GM18858 (cell line): ENCODE measurements around the gene MYADML2.
"Not testable (repeated sequence)": the region's sequence is repeated elsewhere in the genome, so short reads cannot be mapped to it uniquely, and the experiment has no call there.

Experiments
- ATAC-seq: cut with Tn5 transposase; IDR thresholded peaks from one replicate; pipeline ENCODE4 v1.9.1; 2021; ENCODE audit not compliant: unreplicated experiment

Gene MYADML2

DNA sequence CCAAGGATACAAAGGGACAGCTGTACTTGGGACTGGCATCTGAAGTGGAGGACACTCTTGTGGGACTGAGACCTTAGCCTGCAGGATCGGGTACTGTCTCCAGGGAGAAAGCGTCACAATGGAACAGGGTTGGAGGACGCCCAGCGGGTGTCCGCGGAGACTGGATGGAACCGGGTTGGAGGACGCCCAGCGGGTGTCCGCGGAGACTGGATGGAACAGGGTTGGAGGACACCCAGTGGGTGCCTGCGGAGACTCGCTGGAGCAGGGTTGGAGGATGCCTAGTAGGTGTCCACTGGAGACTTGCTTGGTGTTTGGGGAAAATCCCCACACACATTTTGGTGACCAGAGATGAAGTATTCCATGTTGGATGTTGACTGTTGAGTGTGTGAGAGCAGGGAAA lies at the start of gene MYADML2:
TSS of gene MYADML2 (minus strand) at position 45 of the 400 bp plus-strand sequence. CDS start 5,492 bp downstream, outside the sequence.
- ATAC-seq, result no peak

GRCh38 chr17:81996232-81996756 lies 49.3 kb upstream of the MYADML2 start:
- ATAC-seq, result no peak

GRCh38 chr17:81995463-81996231 lies 48.6 kb upstream of the MYADML2 start:
- ATAC-seq, result no peak

- ATAC-seq, result no peak
Observed at GRCh38 chr17:81994593-81995462, 47.8 kb upstream of the MYADML2 start.

DNA sequence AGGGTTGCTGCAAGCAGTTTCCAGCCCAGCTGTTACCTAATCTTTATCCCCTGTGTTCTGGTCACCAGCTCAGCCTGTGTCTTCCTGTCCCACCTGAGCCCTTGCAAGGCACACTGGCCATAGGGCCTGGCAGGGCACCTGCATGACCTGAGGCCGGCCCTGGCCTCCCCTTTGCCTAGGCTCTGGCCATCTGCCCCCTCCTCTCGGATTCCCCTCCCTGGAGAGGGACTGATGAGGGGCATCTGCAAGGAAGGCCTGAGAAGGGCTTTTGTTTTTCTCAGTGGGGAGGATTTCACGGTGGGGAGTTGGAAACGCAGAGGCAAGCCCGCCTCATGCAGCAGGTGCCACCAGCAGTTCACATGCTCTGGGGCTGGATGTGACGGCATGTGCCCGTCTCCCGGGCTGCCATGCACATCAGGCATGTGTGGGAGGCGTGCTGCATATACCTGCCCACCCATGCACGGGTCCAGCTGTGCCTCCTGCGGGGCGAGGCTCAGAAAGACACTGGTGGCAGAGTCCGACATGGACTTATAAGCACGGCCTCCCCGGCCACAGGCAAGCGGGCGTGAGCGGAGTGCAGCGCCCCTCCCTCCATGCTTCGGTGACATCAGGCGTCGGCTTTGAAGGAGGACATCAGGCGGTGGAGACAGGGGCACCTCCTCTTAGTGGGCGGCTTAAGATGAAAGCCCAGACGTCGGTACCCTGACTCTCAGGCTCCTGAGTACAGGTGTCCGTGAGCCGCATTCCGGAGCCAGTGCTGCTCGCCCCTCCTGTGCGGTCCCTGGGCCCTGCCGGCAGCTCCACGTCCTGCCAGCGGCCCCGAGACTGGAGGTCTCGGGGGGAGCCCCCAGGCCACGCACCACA lies 46.9 kb upstream of the MYADML2 start:
- no peak for ATAC-seq

DNA sequence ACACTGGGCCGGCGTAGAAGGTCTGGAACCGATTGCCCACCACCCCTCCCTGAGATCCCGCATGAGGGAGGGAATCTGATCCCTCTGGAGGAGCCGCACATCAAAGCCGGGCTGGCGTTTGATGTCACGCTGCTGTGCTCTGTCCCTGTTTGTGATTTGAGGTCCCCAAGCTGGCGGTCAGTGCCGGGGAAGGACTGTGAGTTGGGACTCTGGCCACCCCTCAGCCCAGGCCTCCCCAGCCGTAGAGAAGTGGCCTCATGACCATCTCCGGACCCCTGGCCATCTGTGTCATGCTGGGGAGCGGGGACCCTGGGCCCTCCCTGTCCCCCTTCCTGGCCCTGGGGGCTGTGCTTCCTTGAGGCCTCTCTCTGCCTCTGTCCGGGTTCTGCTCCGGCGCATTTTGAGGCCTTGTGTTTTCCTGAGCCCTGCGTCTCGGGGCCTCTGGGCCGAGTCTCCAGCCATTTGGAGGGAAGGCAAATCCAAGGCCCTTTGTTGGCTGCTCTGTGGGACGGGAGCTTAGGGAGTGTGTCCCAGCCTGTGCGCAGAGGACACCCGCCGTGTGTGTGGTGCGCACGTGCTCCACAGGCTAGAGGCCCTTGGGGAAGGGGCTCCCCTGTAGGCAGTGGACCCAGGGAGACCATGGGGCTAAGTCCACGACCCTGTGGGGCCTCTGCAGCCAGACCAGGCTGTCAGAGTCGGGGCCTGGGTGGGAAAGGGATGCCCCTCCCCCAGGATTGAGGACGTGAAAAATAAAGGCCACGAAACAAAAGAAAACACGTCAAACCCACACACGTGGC lies 45.5 kb upstream of the MYADML2 start:
- ATAC-seq, result no peak

GRCh38 chr17:81991684-81992305 lies 44.8 kb upstream of the MYADML2 start:
- no peak for ATAC-seq

DNA sequence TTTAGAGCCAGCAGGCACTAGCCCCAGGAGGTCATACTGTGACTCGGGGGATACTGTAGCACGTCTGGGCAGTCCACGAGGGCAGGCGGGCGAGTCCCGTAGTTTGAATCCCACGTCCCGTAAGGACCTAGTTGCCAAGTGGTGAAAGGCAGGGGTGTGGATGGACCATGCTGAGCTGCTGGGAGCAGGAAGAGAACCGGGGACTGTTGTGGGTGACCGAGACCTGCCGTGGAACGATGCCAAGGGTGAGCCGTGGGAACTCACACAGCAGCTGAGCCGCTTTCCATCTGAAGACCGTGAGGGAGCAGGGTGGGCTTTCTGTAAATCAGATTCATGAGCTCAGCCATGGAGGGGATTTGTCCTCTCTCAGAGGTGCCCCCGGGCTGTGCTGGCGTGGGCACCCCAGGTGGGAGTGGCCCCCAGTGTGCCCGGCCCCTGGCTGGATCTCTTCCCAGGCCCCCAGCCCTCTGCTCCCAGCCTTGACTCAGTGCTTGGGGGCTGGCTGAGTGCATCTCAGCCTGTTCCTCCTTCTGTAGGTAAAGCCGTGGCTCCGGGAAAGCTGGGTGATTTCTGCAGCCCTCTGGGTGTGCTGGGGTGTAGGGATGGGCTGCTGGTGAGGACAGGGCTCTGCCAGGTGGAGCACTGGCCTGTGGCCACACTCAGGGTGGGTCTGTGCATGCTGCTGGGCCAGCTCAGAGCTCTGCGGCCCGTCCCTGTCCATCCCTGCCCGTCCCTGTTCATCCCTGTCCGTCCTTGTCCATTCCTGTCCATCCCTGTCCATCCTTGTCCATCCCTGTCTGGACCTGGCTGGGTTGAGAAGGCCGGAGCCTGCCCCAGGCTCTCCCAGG lies 44.0 kb upstream of the MYADML2 start:
- ATAC-seq, result no peak

DNA sequence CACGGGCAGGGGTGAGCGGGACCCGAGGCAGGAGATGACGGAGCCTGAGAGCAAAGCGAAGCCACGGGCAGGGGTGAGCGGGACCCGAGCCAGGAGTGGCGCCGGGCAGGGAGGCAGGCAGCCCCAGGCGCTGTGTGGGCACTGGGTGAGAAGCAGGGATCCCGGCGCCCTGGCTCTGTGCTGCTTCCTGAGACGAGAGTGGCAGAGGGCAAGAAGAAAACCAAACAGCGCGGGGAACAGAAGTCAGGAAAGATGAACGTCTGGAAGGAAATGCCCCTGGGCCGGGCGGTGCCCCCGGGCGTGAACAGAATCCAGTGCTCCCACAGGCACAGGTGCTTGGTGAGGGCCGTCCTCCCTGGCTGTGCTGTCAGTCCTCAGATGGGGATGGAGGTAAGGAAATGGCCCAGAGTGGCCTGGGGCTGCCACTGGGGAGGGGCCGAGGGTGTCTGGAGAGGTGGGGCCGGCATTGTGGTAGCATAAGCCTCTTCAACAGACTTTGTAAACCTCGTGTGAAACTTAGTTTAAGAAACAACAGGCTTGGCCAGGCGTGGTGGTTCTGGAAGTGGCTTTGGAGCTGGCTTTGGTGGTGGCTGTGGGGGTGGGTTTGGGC lies 40.2 kb upstream of the MYADML2 start:
- ATAC-seq, result no peak

DNA sequence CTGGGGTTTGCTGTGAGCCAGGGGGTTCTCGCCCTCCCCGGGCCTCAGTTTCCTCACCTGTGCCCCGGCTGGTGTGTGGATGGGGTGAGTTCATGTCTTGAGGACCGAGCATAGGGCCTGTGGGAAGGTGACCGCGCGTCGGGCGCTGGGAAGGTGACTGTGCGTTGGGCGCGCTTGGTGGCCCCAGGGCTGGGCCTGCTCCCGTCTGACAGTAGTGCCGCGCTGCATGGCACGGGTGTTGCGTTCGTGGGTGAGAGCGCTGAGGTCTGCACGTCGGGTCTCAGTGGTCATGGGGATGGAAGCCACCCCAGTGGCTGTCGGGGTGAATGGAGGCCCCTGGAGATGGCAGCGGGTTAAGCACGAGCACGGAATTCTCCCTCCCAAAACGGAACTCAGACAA lies 39.6 kb upstream of the MYADML2 start:
- no peak for ATAC-seq

DNA sequence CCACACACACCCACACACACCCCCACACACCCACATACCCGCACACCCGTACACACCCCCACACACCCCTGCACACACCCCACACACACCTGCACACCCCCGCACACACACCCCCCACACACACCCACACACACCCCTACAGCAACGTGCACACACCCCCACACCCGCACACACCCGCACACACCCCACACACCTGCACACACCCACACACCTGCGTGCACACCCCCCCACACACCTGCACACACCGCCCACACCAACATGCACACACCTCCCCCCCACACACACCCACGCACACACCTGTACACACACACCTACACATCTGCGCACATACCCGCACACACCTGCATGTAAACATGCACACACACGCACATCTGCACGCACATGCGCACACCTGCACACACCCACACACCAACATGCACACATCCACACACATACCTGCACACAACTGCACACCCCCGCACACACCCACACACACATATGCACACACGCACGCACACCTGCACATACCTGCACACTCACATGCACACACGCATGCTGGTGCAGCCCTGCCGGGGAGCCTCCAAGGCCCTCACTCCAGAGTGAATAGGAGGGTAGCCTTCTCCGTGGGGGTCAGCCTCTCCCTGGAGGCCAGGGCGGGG lies 37.9 kb upstream of the MYADML2 start:
- ATAC-seq, result no peak

- no peak for ATAC-seq
Observed at GRCh38 chr17:81983639-81984373, 36.8 kb upstream of the MYADML2 start.

GRCh38 chr17:81983011-81983638 lies 36.1 kb upstream of the MYADML2 start:
- ATAC-seq, result no peak

- not testable (repeated sequence) for ATAC-seq
Observed at GRCh38 chr17:81981511-81981910, 34.5 kb upstream of the MYADML2 start.

- no peak for ATAC-seq
Observed at GRCh38 chr17:81980707-81981343, 33.8 kb upstream of the MYADML2 start.

DNA sequence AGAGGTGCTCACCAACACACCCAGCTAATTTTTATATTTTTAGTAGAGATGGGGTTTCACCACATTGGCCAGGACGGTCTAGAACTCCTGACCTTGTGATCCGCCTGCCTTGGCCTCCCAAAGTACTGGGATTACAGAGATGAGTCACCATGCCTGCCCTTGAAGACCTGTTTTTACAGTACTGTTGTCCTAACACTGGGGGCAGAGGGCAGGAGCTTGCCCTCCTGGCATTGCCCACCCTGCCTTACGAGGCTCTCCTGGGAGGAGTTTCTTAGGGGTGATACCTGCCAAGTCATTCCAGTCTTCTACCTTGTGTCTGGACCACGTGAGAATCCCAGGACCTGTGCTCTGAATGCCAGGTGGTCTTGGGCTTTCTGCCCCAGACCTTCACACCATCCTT lies 33.1 kb upstream of the MYADML2 start:
- no peak for ATAC-seq
